PFSK-1 (cell line): Measurements from ENCODE around the gene SYT6.
A peak's percentile ranks its signal among the peaks of the same experiment; 100 is the strongest.

Experiments
- POLR2AphosphoS5 ChIP-seq: IDR thresholded peaks from 2 replicates; pipeline ENCODE4 v1.6.1; 2012; ENCODE audit warnings: low read depth, mild to moderate bottlenecking, control low read depth, low read length, moderate library complexity
- REST ChIP-seq, 2 experiments: IDR thresholded peaks; 2 replicates each; pipeline versions ENCODE4 v1.6.1 to v1.8.0; 2011 to 2012; ENCODE audit warnings: low read depth in 2 of 2, low read length in 2 of 2, control low read depth in 1 of 2, inconsistent platforms in 1 of 2, mild to moderate bottlenecking in 1 of 2, moderate library complexity in 1 of 2; ENCODE audit not compliant: insufficient read depth in 1 of 2
- SIN3A ChIP-seq: IDR thresholded peaks from 2 replicates; pipeline ENCODE4 v1.6.1; 2012; ENCODE audit warnings: mild to moderate bottlenecking, low read length, moderate library complexity, borderline replicate concordance; ENCODE audit not compliant: insufficient read depth
- TAF1 ChIP-seq: IDR thresholded peaks from 2 replicates; pipeline ENCODE4 v1.6.1; 2012; ENCODE audit warnings: low read length, control low read depth, borderline replicate concordance; ENCODE audit not compliant: insufficient read depth

- TF ChIP-seq POLR2AphosphoS5 (no peak), REST (IDR thresholded peaks at IDR 0.05; ENCODE audit: insufficient read depth in 1 of 2, low read depth in 2 of 2, low read length in 2 of 2) (peak; percentile 90 to 96), TAF1 (no peak), SIN3A (no peak)
Measured at GRCh38 chr1:114154963-114155322, 1.3 kb upstream of the SYT6 start.
